Measurements from ENCODE around the gene CCNY. TPM values are rescaled to one million over a fixed set of nuclear protein-coding genes. Genes with fewer than 3 reads are reported as not detected.

The CCNY gene
- total and polyA plus RNA-seq, 2 of the 4 experiments (the other 2 are of a cell fraction): 38.0 to 131 TPM

DNA sequence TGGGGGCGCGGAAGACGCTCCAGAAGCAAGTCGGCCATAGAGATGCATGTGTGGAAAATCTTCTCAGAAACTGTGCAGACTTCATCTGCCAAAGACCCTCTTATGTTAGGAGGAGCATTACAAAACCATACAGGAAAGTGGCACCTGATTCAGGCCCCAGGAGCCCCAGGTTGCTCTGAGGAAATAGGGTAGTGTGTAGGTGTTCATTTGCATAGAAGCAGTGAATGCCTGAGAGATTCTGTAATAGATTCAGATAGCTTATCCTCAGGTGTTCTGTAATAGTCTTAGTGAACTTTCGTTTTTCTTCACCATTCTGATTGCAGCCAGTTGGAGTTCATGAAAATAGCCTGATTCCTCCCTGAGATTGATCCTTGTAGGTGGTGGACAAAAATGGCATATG is 162.4 kb downstream of the CCNY start:
- Histone ChIP-seq H3K4me1 (ENCODE audit: control insufficient read depth, insufficient read depth, low read length) (peaks cover 7% of the 10 kb centered on the region), H3K4me2 (ENCODE audit: low read depth, low read length) (no peak overlapping the region), H2BK20ac (ENCODE audit: low read depth, low read length) (no peak overlapping the region), H2BK15ac (ENCODE audit: low read depth, low read length) (no peak overlapping the region), H2AK9ac (replicated peaks; ENCODE audit: low read depth, low read length, poor library complexity) (no peak overlapping the region), H2AK5ac (ENCODE audit: low read depth, low read length) (no peak overlapping the region), H2AFZ (replicated peaks; ENCODE audit: low read length, poor library complexity) (no peak overlapping the region), H3K14ac (replicated peaks; ENCODE audit: low read depth, low read length) (no peak overlapping the region), H3K9ac (ENCODE audit: low read depth, low read length) (no peak overlapping the region), H3K36me3 (ENCODE audit: control insufficient read depth, insufficient read depth, low read length) (peaks cover 5% of the 10 kb centered on the region), H2BK5ac (ENCODE audit: low read depth, low read length, poor library complexity, severe bottlenecking) (no peak overlapping the region), H2BK120ac (ENCODE audit: low read depth, low read length) (no peak overlapping the region), H3K4me3 (ENCODE audit: insufficient read depth, low read depth, low read length) (no peak overlapping the region), H3K18ac (ENCODE audit: low read depth, low read length) (no peak overlapping the region), H4K91ac (ENCODE audit: insufficient read depth, low read depth, low read length) (no peak overlapping the region), H3K27me3 (ENCODE audit: control insufficient read depth, insufficient read depth, low read length) (no peaks in the 10 kb centered on the region), H3K4ac (ENCODE audit: low read depth, low read length) (no peak overlapping the region), H3K56ac (ENCODE audit: extremely low read depth, insufficient read depth, low read length) (no peak overlapping the region), H3K27ac (ENCODE audit: insufficient read depth, low read length) (no peak overlapping the region), H4K20me1 (ENCODE audit: insufficient read depth, low read length) (peaks cover 39% of the 10 kb centered on the region), H4K8ac (ENCODE audit: low read depth in 2 of 2, low read length in 2 of 2) (no peak overlapping the region), H3K23ac (ENCODE audit: low read depth, low read length) (no peak overlapping the region), H4K5ac (ENCODE audit: low read depth, low read length) (no peak overlapping the region), H3K79me1 (ENCODE audit: low read depth in 1 of 2, low read length in 2 of 2) (peaks cover 57 to 86% of the 10 kb centered on the region in 2 experiments), H3K9me3 (ENCODE audit: control insufficient read depth, insufficient read depth, low read length) (no peaks in the 10 kb centered on the region), H3K9me1 (ENCODE audit: insufficient read depth, low read length) (peaks cover 27% of the 10 kb centered on the region)
- ChIA-PET POLR2A (ENCODE audit: unreplicated experiment) (interaction anchor here (0.6 kb wide), 1 partner anchor 1852 kb away, joined by 3 read pairs; no protein-coding TSS in a partner anchor), CTCF (no interaction called here)
- intact Hi-C loops (cut with micrococcal nuclease): no loop called here
- dilution Hi-C loops (cut with HindIII; ENCODE audit: low sequenced_read_pairs, unreplicated experiment): no loop called here
- no CpG with 5 or more reads among the region's 5 CpGs for WGBS, 2 experiments (ENCODE audit: extremely low coverage in 2 of 2, insufficient read length in 1 of 2)
- DNase-seq (no peak), ATAC-seq (ENCODE audit: low read depth) (no peak)
- in situ Hi-C loops (cut with MboI; ENCODE audit: low sequenced_read_pairs): no loop called here
- no TSS peak for BruUV-seq (replicated peaks)
- TF ChIP-seq SMC3 (IDR thresholded peaks at IDR 0.05; ENCODE audit: low read depth, low read length) (no peak), MXI1 (IDR thresholded peaks at IDR 0.05; ENCODE audit: borderline replicate concordance, low read depth, low read length) (no peak), MAFK (IDR thresholded peaks at IDR 0.05; ENCODE audit: low read depth, low read length) (no peak), NFE2L2 (IDR thresholded peaks at IDR 0.05; ENCODE audit: low read depth, low read length) (no peak), MAZ (IDR thresholded peaks at IDR 0.05; ENCODE audit: borderline replicate concordance, low read depth, low read length) (no peak), BHLHE40 (IDR thresholded peaks at IDR 0.05; ENCODE audit: low read depth, low read length) (no peak), CHD1 (IDR thresholded peaks at IDR 0.05; ENCODE audit: low read depth, low read length) (no peak), RFX5 (IDR thresholded peaks at IDR 0.05; ENCODE audit: low read depth, low read length) (no peak), FOS (IDR thresholded peaks at IDR 0.05; ENCODE audit: low read depth, low read length) (no peak), RCOR1 (IDR thresholded peaks at IDR 0.05; ENCODE audit: insufficient replicate concordance, low read length) (no peak)
- TF ChIP-seq, protein P1, sequence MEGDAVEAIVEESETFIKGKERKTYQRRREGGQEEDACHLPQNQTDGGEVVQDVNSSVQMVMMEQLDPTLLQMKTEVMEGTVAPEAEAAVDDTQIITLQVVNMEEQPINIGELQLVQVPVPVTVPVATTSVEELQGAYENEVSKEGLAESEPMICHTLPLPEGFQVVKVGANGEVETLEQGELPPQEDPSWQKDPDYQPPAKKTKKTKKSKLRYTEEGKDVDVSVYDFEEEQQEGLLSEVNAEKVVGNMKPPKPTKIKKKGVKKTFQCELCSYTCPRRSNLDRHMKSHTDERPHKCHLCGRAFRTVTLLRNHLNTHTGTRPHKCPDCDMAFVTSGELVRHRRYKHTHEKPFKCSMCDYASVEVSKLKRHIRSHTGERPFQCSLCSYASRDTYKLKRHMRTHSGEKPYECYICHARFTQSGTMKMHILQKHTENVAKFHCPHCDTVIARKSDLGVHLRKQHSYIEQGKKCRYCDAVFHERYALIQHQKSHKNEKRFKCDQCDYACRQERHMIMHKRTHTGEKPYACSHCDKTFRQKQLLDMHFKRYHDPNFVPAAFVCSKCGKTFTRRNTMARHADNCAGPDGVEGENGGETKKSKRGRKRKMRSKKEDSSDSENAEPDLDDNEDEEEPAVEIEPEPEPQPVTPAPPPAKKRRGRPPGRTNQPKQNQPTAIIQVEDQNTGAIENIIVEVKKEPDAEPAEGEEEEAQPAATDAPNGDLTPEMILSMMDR (conservative IDR thresholded peaks at IDR 0.05; ENCODE audit: low read depth, low read length): no peak
- TF ChIP-seq, protein P2, sequence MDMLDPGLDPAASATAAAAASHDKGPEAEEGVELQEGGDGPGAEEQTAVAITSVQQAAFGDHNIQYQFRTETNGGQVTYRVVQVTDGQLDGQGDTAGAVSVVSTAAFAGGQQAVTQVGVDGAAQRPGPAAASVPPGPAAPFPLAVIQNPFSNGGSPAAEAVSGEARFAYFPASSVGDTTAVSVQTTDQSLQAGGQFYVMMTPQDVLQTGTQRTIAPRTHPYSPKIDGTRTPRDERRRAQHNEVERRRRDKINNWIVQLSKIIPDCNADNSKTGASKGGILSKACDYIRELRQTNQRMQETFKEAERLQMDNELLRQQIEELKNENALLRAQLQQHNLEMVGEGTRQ (IDR thresholded peaks at IDR 0.05; ENCODE audit: low read depth, low read length): no peak
- TF ChIP-seq, protein P3, sequence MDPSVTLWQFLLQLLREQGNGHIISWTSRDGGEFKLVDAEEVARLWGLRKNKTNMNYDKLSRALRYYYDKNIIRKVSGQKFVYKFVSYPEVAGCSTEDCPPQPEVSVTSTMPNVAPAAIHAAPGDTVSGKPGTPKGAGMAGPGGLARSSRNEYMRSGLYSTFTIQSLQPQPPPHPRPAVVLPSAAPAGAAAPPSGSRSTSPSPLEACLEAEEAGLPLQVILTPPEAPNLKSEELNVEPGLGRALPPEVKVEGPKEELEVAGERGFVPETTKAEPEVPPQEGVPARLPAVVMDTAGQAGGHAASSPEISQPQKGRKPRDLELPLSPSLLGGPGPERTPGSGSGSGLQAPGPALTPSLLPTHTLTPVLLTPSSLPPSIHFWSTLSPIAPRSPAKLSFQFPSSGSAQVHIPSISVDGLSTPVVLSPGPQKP (IDR thresholded peaks at IDR 0.05; ENCODE audit: borderline replicate concordance, low read depth, low read length): no peak
